Right lobe of liver (tissue), 4 donors: Measurements from ENCODE around the gene CASZ1.

Experiments
- POLR2A ChIP-seq: fragments of 450-650 bp; IDR thresholded peaks from one replicate; pipeline ENCODE4 v1.6.1; 2017; ENCODE audit warnings: antibody characterized with exemption, mild to moderate bottlenecking
- TF ChIP-seq, protein P1 (sequence below), 4 donors: fragments of 200-600 bp in 3 of 4; fragments of 450-650 bp in 1 of 4; IDR thresholded peaks; one replicate each; pipeline versions ENCODE4 v1.5.1 to v1.8.0; 2016 to 2022; ENCODE audit warnings: antibody characterized with exemption in 4 of 4, mild to moderate bottlenecking in 2 of 4
- donor health status: DM: no; HTN: no; CAD: no.
- donor health status: DM: no; HTN: no; CAD: no.
- donor health status: DM: no; HTN: yes; CAD: no.

DNA sequence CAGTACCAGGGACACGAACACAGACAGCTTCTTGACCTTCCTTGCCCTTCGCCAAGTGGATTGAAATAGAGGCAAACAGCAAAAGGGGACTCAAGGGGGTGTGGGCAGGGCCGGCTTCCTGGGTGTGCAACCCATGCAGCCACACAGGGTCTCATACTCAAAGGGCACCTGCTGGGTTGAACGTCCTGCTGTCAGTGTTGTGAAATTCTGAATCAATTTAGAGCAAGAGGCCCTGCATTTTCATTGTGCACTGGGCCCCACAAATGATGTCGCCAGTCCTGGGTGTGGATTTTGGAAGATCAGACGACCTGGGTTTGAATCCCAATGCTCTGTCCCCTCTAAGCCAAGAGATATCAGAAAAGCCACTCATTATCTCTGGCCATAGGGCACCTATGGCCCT is 51.1 kb downstream of the CASZ1 start:
- TF ChIP-seq, protein P1, sequence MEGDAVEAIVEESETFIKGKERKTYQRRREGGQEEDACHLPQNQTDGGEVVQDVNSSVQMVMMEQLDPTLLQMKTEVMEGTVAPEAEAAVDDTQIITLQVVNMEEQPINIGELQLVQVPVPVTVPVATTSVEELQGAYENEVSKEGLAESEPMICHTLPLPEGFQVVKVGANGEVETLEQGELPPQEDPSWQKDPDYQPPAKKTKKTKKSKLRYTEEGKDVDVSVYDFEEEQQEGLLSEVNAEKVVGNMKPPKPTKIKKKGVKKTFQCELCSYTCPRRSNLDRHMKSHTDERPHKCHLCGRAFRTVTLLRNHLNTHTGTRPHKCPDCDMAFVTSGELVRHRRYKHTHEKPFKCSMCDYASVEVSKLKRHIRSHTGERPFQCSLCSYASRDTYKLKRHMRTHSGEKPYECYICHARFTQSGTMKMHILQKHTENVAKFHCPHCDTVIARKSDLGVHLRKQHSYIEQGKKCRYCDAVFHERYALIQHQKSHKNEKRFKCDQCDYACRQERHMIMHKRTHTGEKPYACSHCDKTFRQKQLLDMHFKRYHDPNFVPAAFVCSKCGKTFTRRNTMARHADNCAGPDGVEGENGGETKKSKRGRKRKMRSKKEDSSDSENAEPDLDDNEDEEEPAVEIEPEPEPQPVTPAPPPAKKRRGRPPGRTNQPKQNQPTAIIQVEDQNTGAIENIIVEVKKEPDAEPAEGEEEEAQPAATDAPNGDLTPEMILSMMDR (IDR thresholded peaks at IDR 0.05): no peak
- no peak for TF ChIP-seq POLR2A
